AG09319 (cell line): ENCODE measurements around the gene RAC3.

Experiments
- DNase-seq: peaks from one replicate; pipeline ENCODE4 v3.0.0-alpha.2; 2010; ENCODE audit warnings: low read depth; ENCODE audit errors: extremely low read depth
- TF ChIP-seq, protein P1 (sequence below): IDR thresholded peaks from 2 replicates; pipeline ENCODE4 v1.5.1; 2011; ENCODE audit warnings: low read depth, mild to moderate bottlenecking, inconsistent platforms, low read length, moderate library complexity

Gene RAC3

DNA sequence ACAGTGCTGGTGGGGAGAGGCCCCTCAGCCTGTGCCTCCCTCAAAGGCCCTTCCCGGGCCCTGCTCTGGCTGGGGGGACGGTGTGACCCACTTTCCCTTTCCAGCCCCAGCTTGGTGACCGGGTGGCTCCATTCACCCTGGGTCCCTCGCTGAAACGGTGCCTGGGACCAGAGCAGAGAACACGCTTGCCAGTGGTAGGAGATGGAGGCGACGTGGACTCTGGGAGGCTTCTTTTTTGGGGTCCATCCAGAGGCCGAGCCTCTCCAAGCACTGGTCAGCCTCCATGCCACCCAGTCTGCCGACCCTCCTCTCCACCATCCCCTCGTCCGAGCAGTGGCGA, 16.5 kb upstream of the RAC3 start:
- TF ChIP-seq, protein P1, sequence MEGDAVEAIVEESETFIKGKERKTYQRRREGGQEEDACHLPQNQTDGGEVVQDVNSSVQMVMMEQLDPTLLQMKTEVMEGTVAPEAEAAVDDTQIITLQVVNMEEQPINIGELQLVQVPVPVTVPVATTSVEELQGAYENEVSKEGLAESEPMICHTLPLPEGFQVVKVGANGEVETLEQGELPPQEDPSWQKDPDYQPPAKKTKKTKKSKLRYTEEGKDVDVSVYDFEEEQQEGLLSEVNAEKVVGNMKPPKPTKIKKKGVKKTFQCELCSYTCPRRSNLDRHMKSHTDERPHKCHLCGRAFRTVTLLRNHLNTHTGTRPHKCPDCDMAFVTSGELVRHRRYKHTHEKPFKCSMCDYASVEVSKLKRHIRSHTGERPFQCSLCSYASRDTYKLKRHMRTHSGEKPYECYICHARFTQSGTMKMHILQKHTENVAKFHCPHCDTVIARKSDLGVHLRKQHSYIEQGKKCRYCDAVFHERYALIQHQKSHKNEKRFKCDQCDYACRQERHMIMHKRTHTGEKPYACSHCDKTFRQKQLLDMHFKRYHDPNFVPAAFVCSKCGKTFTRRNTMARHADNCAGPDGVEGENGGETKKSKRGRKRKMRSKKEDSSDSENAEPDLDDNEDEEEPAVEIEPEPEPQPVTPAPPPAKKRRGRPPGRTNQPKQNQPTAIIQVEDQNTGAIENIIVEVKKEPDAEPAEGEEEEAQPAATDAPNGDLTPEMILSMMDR = no peak
- no peak for DNase-seq

DNA sequence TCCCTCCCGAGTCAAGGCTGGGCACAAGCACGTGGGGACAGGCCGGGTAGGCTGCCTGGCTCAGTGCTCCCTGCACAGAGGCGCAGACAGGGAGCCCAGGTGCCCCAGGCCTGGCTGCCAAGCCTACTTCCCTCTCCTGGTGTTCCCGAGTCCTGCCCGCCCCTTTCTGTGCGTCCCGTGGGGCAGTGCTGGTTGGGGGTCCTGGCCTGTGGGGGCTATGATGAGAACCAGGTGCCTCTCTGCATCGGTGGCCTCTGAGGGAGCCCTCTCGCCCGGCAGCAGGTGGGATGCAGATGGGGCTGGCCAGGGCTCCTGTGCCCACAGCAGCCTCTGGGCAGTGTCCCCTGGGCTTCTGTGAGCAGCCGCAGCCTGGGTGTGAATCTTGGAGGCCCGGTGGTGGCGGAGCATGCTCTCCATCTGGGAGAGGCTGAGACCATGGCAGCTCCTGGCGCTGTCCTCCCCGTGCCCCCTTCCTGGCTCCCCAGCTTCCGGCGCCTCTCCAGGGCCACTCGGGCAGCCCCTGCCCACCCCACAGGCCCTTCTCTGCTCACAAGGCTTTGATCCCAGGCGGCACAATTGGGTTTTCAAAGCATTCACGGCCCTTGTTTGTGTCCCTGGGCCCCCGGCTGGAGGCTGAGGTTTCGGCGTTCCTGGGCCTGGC, 16.0 kb upstream of the RAC3 start:
- no peak for DNase-seq
- TF ChIP-seq, protein P1 = no peak

DNA sequence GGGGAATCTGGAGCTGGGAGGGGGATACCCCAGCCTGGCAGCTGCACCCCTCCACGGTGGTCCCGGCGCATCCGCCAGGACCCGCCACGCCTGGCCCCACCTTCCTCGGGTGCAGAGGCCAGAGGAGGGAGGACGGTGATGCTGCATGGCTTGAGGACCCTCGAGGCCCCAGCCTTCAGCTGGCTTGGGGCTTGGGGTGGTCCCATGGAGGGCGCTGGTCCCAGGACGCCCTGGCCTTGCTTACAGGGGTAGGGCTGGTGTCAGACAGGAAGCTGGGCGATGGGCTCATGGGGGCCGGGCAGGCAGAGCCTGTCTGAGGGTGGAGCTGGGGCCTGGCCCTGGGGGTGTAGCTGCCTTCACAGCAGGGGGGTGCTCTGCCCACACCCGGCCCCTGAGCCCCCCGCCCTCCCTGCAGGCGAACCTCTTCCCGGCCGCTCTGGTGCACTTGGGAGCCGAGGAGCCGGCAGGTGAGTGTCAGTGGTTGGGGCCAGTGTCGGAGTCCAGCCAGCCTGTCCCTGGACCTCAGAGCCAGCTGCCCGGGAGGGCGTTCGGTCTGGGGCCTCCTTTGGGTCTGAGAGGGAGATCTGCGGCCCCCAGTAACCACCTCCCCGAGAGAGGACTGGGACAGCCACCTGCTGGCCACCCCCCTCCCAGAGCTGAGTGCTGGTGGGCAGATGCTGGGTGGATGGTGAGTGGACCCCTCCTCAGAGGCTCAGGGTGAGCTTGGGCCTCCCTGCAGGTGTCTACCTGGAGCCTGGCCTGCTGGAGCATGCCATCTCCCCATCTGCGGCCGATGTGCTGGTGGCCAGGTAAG, 15.2 kb upstream of the RAC3 start:
- TF ChIP-seq, protein P1 = no peak
- no peak for DNase-seq

DNA sequence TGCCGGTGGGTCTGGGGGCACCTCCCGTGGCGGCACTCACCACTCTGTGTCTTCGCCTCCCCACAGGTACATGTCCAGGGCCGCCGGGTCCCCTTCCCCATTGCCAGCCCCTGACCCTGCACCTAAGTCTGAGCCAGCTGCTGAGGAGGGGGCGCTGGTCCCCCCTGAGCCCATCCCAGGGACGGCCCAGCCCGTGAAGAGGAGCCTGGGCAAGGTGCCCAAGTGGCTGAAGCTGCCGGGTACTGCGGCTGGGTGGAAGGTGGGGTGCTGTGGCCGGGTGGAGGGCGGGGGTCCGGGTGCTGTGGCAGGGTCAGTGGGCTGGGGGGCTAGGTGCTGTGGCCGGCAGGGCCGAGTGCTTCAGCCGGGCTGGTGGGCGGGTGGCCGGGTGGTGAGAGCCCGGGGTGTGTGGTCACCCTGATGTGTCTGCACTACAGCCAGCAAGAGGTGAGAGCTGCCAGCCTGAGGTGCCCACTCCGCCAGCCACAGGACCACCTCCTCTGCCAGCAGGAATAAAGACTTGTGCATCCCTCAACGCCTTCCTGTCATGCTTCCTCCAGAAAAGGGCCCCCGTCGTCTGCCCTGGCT, 14.5 kb upstream of the RAC3 start:
- DNase-seq = no peak
- TF ChIP-seq, protein P1 = no peak

DNA sequence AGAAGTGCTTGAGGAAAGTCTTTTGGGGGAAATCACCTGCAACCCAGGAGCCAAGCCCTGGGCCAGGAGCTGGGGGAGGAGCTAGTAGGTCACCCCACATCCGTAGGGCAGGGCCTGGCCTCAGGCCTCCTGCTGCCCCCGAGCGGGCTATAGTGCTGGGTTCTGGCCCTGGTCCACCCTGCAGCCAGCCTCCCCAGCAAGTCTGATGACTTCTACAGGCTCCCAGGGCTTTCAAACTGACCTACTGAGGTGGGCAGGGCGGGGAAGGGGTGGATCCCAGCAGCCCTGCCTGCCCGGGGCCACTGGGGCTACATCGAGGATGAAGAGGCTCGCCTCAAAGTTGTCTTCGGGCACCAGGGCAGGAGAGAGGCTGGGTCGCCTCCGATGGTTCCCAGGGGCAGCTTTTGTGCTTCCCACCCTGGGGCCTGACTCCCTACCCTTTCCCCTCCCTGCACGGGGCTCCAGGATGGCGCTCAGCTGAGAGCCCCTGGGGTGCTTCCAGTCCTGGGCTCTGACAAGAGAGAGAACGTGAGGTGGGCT, 13.8 kb upstream of the RAC3 start:
- TF ChIP-seq, protein P1 = no peak
- DNase-seq = no peak

DNA sequence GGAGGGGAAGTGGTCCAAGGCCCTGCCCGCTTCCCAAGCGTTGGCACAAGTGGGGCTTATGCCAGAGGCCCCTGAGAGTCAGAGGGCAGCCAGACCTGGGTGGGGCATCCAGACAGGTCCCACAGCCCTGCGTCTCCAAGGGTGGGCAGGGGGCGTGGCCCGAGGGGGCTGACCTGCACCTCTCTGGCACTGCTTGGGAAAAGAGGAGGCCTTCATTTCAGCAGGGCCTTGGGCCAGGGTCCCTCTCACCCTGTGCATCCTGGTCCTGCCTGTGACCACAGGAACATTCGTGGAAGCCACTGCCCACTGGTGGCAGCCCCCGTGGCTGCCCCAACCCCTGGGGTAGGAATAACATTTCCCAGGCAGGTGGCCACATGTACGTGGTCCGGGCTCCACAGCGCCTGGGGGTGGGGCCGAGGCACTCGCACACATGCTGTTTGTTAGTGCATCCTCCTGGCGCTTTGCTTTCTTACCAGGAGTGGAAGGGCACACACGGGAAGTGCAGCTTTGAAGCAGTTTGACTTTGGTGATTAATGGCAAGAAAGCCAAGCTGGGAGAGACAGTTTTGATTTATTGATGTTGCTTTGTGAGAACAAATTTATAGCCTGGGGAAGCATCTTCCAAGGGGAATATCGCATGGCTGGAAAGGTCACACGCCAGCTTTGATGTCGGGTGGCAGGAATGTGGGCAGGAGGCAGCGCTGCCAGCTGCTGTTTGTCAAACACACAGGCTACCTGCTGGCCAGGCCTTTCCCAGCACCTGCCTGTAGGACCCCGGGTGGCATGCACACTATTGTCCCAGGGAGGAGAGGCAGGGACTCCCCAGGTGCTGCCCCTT, 13.1 kb upstream of the RAC3 start:
- TF ChIP-seq, protein P1 = no peak
- no peak for DNase-seq
